ENCODE results near the gene PIP4P1.
A peak's percentile ranks its signal among the peaks of the same experiment; 100 is the strongest.
"Not testable (repeated sequence)": the region's sequence is repeated elsewhere in the genome, so short reads cannot be mapped to it uniquely, and the experiment has no call there.

Gene PIP4P1

DNA sequence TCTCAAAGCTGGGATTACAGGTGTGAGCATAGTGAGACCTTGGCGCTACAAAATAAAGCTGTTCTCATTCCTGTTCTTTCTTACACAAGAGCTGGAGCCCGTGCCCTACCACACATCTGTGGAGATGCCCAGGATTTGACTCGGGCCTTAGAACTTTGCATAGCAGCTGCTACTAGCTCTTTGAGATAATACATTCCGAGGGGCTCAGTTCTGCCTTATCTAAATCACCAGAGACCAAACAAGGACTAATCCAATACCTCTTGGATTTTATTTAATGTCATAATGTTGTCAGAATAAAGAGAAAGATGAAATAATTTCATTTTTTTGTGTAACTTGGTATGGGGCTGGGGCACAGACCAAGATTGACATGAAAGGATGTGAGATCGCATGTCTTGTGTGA is 15.5 kb upstream of the PIP4P1 start:
- DNase-seq (ENCODE audit: low read depth): no peak

DNA sequence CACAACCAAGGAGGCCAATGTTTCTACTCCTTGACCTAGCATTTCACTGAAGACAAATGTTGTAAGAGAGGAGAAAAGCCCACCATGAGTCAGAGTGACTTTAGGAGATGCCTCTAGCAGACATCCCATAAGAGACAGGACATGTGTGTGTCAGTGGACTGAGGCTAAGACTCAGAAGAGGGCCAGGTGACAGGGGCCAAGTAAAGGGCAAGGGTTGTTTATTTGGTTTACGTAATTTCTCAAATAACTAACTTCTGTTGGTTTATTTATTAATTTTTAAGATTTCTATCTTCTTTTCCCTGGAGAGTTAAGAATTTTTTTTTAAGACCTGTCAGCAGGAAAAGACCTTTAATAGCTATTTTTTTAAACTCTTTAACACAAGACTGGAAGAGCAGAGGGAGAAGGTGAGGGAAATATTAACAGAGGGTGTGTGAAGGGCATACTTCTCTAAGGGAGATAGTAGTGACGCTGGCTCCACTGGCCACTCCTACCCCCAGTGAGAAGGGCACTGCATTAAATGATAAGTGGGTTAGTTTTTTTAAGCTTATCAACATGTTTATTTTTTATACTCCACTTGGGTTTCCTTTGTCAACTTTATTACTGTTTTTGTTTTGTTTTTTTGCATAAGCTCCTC is 11.4 kb upstream of the PIP4P1 start:
- DNase-seq (ENCODE audit: low read depth): no peak

DNA sequence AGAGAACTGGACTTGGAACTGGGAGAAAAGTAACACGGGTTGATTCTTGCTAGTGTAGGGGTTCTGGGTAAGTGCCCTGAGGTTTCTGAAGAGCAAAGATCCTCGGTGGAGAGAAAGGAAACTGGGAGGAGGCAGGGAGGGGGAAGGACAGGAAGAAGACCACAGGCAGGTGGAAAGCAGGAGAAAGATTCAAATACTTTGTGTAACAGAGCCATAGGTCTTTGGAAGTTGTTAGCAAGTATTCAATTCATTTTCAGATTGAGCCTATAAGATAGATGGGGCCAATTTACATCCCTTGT is 9.3 kb upstream of the PIP4P1 start:
- no peak for DNase-seq (ENCODE audit: low read depth)

DNA sequence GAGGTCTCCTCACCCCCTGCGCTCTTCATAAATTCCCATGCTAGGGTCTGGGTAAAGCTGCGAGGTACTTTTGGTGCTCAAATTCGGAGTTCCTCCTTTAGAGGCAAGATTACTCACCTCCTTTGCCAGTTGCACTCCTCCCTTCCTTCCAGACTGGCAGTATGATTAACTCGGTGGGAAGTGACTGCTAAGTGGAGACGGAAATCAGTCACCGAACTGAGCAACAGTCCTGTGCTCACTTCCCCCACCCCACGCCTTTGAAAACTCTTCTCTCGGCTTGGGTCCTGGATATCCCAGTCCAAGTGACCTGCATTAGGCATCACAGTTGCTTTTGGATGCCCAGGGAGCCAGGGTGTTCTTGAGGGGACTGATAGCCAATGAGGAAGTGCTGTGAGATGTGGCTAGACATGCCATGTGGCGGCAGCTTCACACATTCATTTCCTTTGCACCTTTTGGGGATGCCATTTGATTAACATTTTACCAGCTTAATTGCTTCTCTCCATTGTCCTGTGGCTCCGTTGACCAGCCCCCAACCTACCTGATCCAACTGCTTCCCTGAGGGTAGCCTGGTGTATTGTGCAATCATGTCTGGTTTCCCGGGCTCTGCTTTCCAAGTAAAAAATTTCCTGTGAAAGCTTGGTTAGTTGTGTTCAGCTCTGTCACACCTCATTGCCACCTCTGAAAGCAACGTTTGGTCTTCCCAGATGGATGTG is 8.8 kb upstream of the PIP4P1 start:
- peak; percentile 51 for DNase-seq (ENCODE audit: low read depth)

DNA sequence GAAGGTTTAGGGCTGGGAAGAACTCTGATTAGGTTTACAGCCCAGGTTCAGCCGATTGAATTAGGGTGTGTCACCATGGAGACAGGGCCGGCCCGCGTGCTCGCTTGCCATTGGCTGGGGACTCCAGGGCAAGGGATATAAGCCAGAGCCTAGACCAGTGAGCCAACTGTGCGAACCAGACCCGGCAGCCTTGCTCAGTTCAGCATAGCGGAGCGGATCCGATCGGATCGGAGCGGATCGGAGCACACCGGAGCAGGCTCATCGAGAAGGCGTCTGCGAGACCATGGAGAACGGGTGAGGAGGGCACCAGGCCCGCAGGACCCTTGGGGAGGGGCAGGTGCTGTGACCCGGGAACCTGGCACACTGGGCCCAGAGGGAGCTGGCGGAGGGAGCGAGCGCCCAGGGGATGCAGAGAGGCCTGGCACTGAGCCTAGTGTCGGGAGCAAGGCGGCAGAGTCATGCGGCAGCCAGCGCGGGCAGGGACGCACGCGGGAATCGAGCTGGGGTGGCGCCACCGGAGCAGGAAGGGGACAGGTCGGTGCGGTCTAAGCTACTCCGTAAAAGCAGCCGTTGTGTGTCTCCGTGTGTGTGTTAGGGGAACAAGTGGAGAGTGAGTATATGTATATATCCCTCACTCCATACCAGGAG is 8.1 kb upstream of the PIP4P1 start, which contains the start of gene PNP:
Gene PNP (plus strand): TSS at position 165 of the 648 bp plus-strand sequence. CDS start 119 bp downstream, at position 284.
- peak; percentile 80 for DNase-seq (ENCODE audit: low read depth)

DNA sequence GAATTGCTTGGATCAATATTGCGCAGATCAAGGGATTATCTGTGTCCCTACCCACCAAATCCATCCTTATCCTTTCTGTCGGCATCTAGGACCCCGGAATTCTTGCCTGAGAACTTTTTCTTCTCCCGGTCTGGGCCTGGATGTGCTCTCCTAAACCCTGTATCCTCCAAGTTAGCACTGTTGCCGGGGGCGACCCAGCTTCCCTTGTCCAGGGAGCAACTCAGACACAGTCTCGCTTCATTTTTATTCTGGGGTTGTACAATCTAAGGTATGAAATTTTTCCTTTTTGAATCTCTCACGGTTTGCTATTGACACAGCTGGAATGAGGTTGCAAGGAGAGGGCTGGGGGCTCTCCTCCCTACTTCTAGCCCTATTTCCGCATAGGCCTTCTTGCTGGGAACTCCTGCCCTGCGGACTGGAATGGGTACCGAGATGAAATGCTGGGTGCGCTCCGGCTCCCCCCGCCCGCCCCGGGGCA is 7.6 kb upstream of the PIP4P1 start:
- no peak for DNase-seq (ENCODE audit: low read depth)

DNA sequence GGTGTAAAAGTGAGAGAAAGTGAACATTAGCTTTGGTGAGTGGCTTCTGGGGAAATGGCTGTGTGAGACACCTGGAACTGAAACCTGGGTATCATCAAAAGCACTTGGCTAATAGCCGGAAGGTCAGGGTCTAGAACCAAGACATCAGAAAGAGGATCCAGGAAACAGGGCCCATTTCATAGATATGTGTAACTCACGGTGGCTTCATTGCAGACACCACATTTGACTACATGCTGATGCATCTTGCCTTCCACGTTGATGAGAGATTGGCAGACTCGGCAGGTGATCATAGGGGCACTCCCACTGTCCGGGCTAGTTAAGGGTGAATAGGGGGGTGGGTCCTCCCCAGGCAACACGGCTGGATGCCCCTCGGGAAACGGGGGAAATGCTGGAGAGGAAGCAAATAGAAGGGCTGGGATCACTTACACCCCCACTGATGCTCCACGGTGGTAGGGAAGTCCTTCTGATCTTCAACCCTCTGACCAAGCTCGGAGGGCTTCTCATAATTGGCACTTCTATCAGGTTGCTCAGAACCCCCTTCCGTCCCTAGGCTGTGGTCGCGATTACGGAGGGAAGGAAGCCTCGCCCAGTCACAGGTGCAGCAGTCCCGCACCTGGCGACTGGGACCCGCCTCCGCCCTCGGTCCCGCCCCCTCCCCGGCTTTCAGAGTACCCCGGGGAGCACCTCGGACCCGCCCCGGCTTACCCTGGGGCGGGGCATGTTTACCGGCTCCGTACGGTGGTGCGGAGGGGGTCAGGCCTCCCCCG is 593 bp downstream of the PIP4P1 start:
- peak; percentile 67 for DNase-seq (ENCODE audit: low read depth)

DNA sequence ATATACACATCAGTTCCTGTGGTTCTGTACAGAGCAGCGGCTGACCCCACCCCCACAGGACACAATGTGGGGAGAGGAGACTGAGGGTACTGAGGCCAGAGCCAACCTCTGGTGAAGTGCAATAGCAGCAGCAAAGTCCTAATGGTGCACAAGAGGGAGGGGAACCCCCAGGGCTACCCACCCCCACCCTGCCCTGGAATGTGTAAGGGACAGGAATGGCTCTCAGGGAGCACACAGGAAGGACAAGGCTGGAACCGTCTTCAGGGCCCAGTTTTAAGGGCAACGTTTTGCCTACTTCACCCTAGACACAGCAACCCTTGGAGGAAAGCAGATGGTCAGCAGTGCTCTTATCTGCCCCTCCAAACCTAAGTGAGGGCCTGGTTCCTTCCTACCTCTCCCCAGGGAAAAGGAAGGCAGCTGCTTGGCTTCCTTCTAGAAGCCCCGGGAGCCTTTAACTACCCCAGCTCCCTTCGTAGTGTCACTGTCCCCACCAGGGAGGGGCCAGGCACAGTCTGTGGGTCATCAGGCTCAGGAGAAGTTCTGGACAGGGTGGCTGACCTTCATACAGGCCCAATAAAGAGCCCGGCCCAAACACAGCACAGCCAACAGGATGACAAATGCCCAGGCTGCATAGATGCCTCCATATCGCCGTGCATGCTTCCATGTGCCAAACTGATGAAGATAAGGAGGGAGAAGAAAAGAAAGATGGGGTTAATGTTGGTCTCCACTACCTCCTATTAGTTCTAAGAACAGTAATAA is 3.0 kb downstream of the PIP4P1 start:
- no peak for DNase-seq (ENCODE audit: low read depth)

DNA sequence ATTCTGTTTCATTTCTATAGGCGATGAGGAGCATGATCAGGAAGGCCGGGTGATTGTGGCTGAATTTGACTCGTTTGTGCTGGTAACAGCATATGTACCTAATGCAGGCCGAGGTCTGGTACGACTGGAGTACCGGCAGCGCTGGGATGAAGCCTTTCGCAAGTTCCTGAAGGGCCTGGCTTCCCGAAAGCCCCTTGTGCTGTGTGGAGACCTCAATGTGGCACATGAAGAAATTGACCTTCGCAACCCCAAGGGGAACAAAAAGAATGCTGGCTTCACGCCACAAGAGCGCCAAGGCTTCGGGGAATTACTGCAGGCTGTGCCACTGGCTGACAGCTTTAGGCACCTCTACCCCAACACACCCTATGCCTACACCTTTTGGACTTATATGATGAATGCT is 4.3 kb downstream of the PIP4P1 start:
- DNase-seq (ENCODE audit: low read depth): no peak

DNA sequence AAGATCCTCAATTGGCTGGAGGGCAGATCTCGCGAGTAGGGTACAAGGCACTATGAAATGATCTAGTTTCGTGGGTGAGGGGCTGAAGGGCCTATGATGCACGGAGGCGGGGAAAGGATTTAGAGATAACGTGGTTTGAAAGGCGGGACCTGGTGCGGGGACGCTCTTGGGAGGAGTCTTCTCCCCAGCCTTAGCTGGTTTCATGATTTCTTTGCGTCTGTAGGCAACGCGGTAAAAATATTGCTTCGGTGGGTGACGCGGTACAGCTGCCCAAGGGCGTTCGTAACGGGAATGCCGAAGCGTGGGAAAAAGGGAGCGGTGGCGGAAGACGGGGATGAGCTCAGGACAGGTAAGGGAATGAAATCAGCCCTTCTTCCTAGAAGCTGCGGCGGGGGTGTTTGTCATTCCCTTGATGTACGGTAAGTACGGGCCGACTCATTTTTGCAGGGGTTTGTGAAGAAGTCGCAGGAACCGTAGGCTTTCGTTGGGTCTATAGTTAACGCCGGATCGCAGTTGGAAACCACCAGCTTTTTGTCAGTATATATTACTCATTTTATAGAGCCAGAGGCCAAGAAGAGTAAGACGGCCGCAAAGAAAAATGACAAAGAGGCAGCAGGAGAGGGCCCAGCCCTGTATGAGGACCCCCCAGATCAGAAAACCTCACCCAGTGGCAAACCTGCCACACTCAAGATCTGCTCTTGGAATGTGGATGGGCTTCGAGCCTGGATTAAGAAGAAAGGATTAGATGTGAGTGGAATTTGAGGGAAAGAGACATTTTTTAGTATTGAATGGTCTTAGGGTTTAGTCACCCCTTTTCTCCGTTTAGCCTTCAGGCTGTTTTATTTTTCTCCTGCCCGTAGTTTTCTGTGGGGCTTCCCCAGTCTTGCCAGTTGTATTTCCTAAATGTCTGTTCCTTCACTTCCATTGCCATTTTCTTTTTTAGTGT is 5.6 kb downstream of the PIP4P1 start:
- DNase-seq (ENCODE audit: low read depth): peak; percentile 69

DNA sequence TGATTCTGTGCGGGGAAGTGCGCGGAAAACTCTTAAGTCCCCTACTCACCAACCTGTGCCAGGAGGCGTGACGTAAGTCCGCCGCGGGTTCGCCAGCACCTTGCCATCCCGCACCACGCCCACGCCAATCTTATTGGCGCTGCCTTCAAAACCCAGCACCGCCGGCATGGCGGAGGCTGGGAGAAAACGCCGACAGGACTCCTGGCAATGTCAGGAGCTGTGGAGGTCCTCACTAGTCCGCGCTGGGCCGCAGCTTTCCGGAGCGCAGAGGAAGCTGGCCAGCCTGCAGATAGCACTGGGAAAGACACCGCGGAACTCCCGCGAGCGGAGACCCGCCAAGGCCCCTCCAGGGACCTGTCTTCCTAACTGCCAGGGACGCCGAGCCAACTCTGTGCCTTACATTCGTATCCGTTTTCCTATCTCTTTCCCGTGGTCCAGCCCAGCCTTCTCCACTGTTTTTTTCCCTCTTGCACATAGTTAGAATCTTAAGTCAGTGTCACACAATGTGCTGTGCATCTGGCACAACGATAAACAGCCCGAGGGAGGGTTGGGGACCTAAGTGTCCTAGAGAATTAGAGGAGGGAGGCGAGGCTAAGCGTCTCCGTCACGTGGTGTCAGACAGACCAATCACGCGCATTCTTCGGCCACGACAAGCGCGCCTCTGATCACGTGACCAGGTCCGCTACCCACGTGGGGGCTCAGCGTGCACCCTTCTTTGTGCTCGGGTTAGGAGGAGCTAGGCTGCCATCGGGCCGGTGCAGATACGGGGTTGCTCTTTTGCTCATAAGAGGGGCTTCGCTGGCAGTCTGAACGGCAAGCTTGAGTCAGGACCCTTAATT is 6.5 kb downstream of the PIP4P1 start, which contains the start of the genes APEX1 and OSGEP:
Gene APEX1 (plus strand): TSS at position 711 of the 839 bp plus-strand sequence. CDS start 420 bp downstream, outside the sequence.
Gene OSGEP (minus strand): TSS at position 297 of the 839 bp plus-strand sequence. CDS start 129 bp downstream, at position 168.
- DNase-seq (ENCODE audit: low read depth): peak; percentile 97

DNA sequence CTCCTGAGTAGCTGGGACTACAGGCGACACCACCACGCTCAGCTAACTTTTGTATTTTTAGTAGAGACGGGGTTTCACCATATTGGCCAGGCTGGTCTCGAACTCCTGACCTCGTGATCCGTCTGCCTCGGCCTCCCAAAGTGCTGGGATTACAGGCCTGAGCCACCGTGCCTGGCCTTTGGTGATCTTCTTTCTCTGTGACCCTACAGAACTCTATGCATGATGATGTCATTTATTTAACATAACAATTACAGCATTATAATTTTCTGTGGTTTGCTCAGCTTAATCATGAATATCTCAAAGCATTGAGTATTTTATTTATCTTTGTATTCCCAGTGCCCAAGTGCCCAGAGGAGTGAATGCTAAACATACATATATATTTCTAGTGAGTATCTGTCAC is 8.4 kb downstream of the PIP4P1 start:
- DNase-seq (ENCODE audit: low read depth): not testable (repeated sequence)

DNA sequence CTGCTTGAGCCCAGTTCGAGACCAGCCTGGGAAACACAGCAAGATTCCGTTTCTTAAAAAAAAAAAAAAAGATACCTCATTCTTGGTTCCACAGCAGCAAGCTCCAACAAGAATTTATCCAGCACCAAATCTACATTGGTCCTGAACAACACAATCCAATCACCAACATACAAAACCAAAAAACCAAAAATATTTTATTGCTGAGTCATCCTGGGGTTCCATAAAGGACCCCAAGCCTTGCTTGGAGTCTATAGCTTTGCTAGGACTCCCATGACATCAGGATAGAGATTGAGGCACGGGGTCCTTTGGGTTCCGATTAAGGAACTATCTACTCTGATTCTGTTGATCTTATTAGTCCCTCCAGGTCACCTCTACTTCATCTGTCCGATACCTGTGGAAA is 14.3 kb downstream of the PIP4P1 start:
- DNase-seq (ENCODE audit: low read depth): no peak

DNA sequence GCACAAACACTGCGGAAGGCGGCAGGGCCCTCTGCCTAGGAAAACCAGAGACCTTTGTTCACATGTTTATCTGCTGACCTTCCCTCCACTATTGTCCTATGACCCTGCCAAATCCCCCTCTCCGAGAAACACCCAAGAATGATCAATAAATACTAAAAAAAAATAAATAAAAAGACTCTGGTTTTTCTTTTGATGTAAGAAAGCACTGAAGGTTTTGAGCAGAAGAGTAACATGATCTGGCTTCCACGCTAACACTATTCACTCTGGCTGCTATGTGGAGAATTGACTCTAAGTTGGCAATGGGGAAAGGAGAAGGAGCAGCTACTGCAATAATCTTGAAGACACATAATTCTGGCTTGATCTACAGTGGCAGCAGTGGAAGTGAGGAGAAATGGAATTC is 17.6 kb downstream of the PIP4P1 start:
- not testable (repeated sequence) for DNase-seq (ENCODE audit: low read depth)

DNA sequence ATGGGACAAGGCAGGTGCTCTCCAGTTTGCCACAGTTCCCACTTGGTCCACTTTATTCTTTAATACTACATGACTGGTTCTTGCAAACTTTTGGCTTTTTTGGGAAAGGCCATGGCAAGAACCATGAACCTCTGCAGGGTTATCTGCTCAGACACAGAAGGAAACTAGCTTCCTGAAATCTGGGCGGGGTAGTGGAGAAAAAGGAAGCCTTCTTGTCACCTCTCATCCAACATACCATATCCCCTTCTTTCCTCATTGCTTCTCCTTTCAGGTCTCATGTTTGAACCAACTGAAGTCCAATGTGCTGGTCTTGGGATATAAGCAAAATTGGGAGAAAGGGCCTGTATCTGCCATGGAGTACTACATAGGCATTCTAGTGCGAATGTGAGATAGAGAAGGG is 19.8 kb downstream of the PIP4P1 start:
- DNase-seq (ENCODE audit: low read depth): no peak

DNA sequence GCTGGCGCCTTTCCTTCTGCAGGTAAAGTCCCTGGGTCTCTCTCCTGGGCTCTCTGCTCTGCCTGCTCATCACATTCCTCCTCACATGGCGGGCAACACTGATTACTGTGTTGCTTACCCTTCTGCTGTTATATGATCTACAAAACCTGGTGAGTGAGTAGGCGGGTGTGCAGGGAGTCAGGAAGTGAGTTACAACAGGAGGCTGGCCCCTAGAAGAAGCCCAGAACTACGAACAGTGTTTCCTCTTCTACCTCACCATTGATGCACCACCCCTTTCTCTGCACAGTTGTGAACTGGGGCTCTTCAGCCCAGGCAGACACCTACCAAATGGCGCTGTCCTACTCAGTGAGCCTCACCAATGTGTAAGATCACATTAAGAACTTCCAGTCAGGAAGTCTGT is 20.4 kb downstream of the PIP4P1 start:
- no peak for DNase-seq (ENCODE audit: low read depth)

DNA sequence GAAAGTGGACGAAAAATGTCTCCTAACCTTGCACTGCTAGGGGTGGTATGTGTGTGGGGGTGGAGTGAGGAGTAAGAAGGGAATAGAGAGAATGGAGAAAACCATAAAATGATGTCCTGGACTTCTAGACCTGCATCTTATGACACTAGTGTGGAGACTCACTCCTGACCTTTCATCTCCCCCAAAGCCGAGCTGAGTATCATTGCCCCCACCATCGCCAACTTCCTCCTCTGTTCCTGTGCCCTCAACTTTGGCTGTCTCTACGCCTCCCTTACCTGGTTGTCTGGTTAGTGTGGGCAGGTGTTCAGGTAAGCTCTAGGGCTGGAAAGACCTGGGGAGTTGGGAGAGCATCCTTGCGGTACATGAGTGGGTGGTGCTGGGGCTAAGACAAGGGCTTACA is 20.8 kb downstream of the PIP4P1 start:
- DNase-seq (ENCODE audit: low read depth): no peak

DNA sequence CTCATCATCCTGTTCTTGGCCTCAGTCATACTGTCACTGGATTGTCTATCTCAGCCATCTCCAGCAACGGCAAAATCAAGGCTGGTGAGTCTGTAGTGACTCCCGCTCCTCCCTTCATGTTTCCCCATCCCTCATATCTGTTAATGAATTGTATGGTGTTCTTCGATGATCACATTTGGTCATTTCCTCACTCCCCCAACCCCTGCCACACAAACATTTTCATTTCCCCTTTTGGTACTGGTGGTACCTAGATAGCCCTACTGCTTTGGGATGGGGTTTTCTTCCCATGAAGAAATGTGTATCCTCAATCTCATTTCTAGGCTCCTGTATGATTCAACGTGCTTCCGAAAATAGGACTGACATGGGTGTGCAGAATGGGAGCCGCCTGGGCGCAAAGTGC is 22.6 kb downstream of the PIP4P1 start:
- no peak for DNase-seq (ENCODE audit: low read depth)

DNA sequence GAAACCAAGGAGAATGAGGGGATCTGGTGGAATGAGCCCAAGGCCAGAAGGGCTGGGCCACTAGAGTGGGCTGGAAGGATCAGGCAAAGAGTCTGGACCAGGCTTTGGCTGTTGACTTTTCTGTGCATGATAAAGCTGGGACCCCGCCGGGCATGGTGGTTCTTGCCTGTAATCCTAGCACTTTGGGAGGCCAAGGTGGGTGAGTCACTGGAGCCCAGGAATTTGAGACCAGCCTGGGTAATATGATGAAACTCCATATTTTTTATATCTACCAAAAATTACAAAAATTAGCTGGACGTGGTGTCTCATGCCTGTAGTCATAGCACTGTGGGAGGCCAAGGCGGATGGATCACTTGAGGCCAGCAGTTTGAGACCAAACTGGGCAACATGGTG is 24.9 kb downstream of the PIP4P1 start:
- DNase-seq (ENCODE audit: low read depth): no peak

All from T-helper 22 cell (primary cell).